Heart left ventricle (tissue), 16 donors: Measurements from ENCODE around the gene SCEL. TPM values are rescaled to one million over a fixed set of nuclear protein-coding genes. Genes with fewer than 3 reads are reported as not detected.

Experiments
- ATAC-seq, 4 donors: fragments of 200-7000 bp; cut with Tn5 transposase; one replicate each; pipeline ENCODE4 v1.9.1; 2020 to 2022; ENCODE audit warnings: moderate library complexity in 4 of 4, mild to moderate bottlenecking in 3 of 4, moderate number of reproducible peaks in 1 of 4
- DNase-seq, 5 donors: peaks; one replicate each; pipeline ENCODE4 v3.0.0-alpha.2; 2020
- H3K27ac ChIP-seq, 12 donors: fragments of 200-600 bp; sonication (generic) in 4 of 12; one replicate each; pipeline versions ENCODE4 v1.5.0 to v1.8.0; 2016 to 2022; ENCODE audit warnings: mild to moderate bottlenecking in 2 of 12
- H3K27me3 ChIP-seq, 9 donors: fragments of 200-600 bp; sonication (generic) in 2 of 9; one replicate each; pipeline versions ENCODE4 v1.5.1 to v1.8.0; 2016 to 2022; ENCODE audit warnings: mild to moderate bottlenecking in 3 of 9
- H3K36me3 ChIP-seq, 9 donors: fragments of 200-600 bp; sonication (generic) in 2 of 9; one replicate each; pipeline versions ENCODE4 v1.5.0 to v1.8.0; 2018 to 2022; ENCODE audit warnings: mild to moderate bottlenecking in 2 of 9
- H3K4me1 ChIP-seq, 12 donors: fragments of 200-600 bp; sonication (generic) in 4 of 12; one replicate each; pipeline versions ENCODE4 v1.5.0 to v1.8.0; 2016 to 2022; ENCODE audit warnings: mild to moderate bottlenecking in 3 of 12
- H3K4me3 ChIP-seq, 12 donors: fragments of 200-600 bp; sonication (generic) in 4 of 12; one replicate each; pipeline versions ENCODE4 v1.5.0 to v1.8.0; 2017 to 2022; ENCODE audit warnings: mild to moderate bottlenecking in 9 of 12, moderate library complexity in 4 of 12
- H3K9me3 ChIP-seq, 12 donors: fragments of 200-600 bp; sonication (generic) in 4 of 12; one replicate each; pipeline versions ENCODE4 v1.5.0 to v1.8.0; 2016 to 2022; ENCODE audit warnings: mild to moderate bottlenecking in 1 of 12
- CTCF ChIP-seq, 12 donors: fragments of 200-600 bp; sonication (generic) in 4 of 12; IDR thresholded peaks; one replicate each; pipeline versions ENCODE4 v1.5.0 to v1.8.0; 2018 to 2022; ENCODE audit warnings: antibody characterized with exemption in 12 of 12, mild to moderate bottlenecking in 5 of 12
- POLR2A ChIP-seq, 2 donors: fragments of 450-650 bp; IDR thresholded peaks; one replicate each; pipeline ENCODE4 v1.6.1; 2017; ENCODE audit warnings: antibody characterized with exemption in 2 of 2, mild to moderate bottlenecking in 2 of 2, moderate library complexity in 2 of 2
- WGBS, 4 donors: extraction: QIAGEN DNeasy Blood & Tissue Kit in 2 of 4; methylation state at CpG; one replicate each; pipeline versions ENCODE4 v1.1.5 to v1.1.7; 2013 to 2018; 5-methylcytosine and 5-hydroxymethylcytosine counted together
- intact Hi-C, 10 donors: fragments of 100-400 bp; cut with DNase I; formaldehyde crosslinking; loops; one replicate each; pipeline versions ENCODE4 v1.11.1 to v1.14.2; 2022
- polyA plus RNA-seq, 2 donors: library from polyadenylated mRNA; stranded (reverse); fragments of 200-250 nt; gene quantifications; one replicate each; pipeline ENCODE4 v1.2.3, GENCODE V29; 2013
- total RNA-seq, 9 donors: library from RNA; depleted of rRNA in 2 of 9; stranded (reverse); fragments of >200 nt in 2 of 9; fragmentation: NEBNext Ultra II Directional in 3 of 9; extraction: Animal tissue kit (Norgen Biotek cat#: 25700) in 3 of 9; gene quantifications; one replicate each; pipeline versions ENCODE4 v1.1.0 to v1.2.4, GENCODE V29; 2016 to 2023
- donor health status: ischemic (EF 13 %, LVEDD 7.1; RV severe dilation, severe dysfunction).
- donor health status: healthy with polysubstance abuse.
- donor health status: DM: no; HTN: yes; CAD: no.
- donor health status: DM: no; HTN: no; CAD: no.
- donor health status: ischemic (EF 25% LVEDD 6.9; RV normal size, moderate dysfunction).
- donor health status: ischemic (EF 25% LVEDD 5.7; RV mildly dilated, moderate dysfunction).
- donor health status: healthy.
- donor health status: DM: yes; HTN: yes; CAD: no.
- donor health status: ischemic (EF 35%, LVEDD 5.7; RV mildly dilated, moderate dysfunction).
- donor health status: nonischemic (EF 11% LVEDD 7.7; RV severe dilation, severe dysfunction).
- donor health status: DM: yes; HTN: yes; CAD: no.
- donor health status: PGD.
- donor health status: ischemic (EF 29% LVEDD 5.4; RV normal size, mild dysfunction).
- donor health status: nonischemic (EF 23%, LVEDD 6.1; RV moderate dilation, normal function).

SCEL gene
- total and polyA plus RNA-seq, 11 donors: 0.04 to 2.0 TPM; not detected in 9

- H3K36me3 ChIP-seq: no peaks in the 10 kb centered on the region
- intact Hi-C loops: loop anchor here in 1 of 10 donors (10.0 kb wide), 1 partner anchor 171 kb away; no protein-coding TSS in a partner anchor
- WGBS, 4 donors: 71 to 79% (median 75%) methylated on average over 7 of the region's 7 CpGs
- no peak for DNase-seq
- no peak overlapping the region for H3K27ac ChIP-seq
- peaks cover 0 to 7% (median 0%) of the 10 kb centered on the region in 9 donors for H3K27me3 ChIP-seq
- H3K4me3 ChIP-seq: no peak overlapping the region
- no peak for ATAC-seq
- no peaks in the 10 kb centered on the region for H3K9me3 ChIP-seq
- peaks cover 0 to 5% (median 0%) of the 10 kb centered on the region in 12 donors for H3K4me1 ChIP-seq
- TF ChIP-seq POLR2A (IDR thresholded peaks at IDR 0.05): no peak
- TF ChIP-seq CTCF (IDR thresholded peaks at IDR 0.05): no peak
These were observed 48.6 kb downstream of the SCEL start for GRCh38 chr13:77584106-77584505.

- TF ChIP-seq CTCF (IDR thresholded peaks at IDR 0.05): no peak
- TF ChIP-seq POLR2A (IDR thresholded peaks at IDR 0.05): no peak
- intact Hi-C loops: loop anchor here in 1 of 10 donors (10.0 kb wide), 1 partner anchor 160 kb away; no protein-coding TSS in a partner anchor
These were observed 59.8 kb downstream of the SCEL start for GRCh38 chr13:77595166-77595810.

GRCh38 chr13:77596777-77597176 is 61.3 kb downstream of the SCEL start:
- H3K27ac ChIP-seq: no peak overlapping the region
- no peak for TF ChIP-seq CTCF (IDR thresholded peaks at IDR 0.05)
- TF ChIP-seq POLR2A (IDR thresholded peaks at IDR 0.05): no peak
- peaks cover 0 to 27% (median 0%) of the 10 kb centered on the region in 9 donors for H3K27me3 ChIP-seq
- H3K9me3 ChIP-seq: no peaks in the 10 kb centered on the region
- ATAC-seq: no peak
- no peak overlapping the region for H3K4me3 ChIP-seq
- WGBS, 4 donors: 63 to 72% (median 67%) methylated on average over 1 of the region's 1 CpG
- intact Hi-C loops: loop anchor here in 1 of 10 donors (10.0 kb wide), 1 partner anchor 158 kb away; no protein-coding TSS in a partner anchor
- no peaks in the 10 kb centered on the region for H3K4me1 ChIP-seq
- no peak for DNase-seq
- no peaks in the 10 kb centered on the region for H3K36me3 ChIP-seq

More at GRCh38 chr13:77595166-77595810, 59.8 kb downstream of the SCEL start:
- WGBS, 4 donors: 33 to 46% (median 45%) methylated on average over 2 of the region's 2 CpGs
- no peak for ATAC-seq
- H3K27ac ChIP-seq: no peak overlapping the region
- H3K27me3 ChIP-seq: peaks cover 0 to 36% (median 0%) of the 10 kb centered on the region in 9 donors
- no peak overlapping the region for H3K4me3 ChIP-seq
- H3K9me3 ChIP-seq: no peaks in the 10 kb centered on the region
- H3K36me3 ChIP-seq: no peaks in the 10 kb centered on the region
- no peaks in the 10 kb centered on the region for H3K4me1 ChIP-seq
- DNase-seq: no peak

- Histone ChIP-seq H3K36me3 (no peaks in the 10 kb centered on the region), H3K4me1 (no peaks in the 10 kb centered on the region), H3K27ac (no peak overlapping the region), H3K27me3 (peaks cover 0 to 21% (median 0%) of the 10 kb centered on the region in 9 donors), H3K4me3 (no peak overlapping the region), H3K9me3 (no peaks in the 10 kb centered on the region)
- no peak for DNase-seq
- no peak for ATAC-seq
- intact Hi-C loops: loop anchor here in 1 of 10 donors (10.0 kb wide), 1 partner anchor 155 kb away; no protein-coding TSS in a partner anchor
- 80 to 90% (median 85%) methylated on average over 2 of the region's 2 CpGs for WGBS, 4 donors
- TF ChIP-seq CTCF (IDR thresholded peaks at IDR 0.05): no peak
- no peak for TF ChIP-seq POLR2A (IDR thresholded peaks at IDR 0.05)
These were observed 63.8 kb downstream of the SCEL start for GRCh38 chr13:77599351-77599750.
